HG02938 (cell line): Measurements from ENCODE around the gene CREB3L1.

Experiments
- ATAC-seq: cut with Tn5 transposase; IDR thresholded peaks from one replicate; pipeline ENCODE4 v1.9.1; 2021; ENCODE audit warnings: mild to moderate bottlenecking, moderate library complexity; ENCODE audit not compliant: unreplicated experiment

CREB3L1 gene

DNA sequence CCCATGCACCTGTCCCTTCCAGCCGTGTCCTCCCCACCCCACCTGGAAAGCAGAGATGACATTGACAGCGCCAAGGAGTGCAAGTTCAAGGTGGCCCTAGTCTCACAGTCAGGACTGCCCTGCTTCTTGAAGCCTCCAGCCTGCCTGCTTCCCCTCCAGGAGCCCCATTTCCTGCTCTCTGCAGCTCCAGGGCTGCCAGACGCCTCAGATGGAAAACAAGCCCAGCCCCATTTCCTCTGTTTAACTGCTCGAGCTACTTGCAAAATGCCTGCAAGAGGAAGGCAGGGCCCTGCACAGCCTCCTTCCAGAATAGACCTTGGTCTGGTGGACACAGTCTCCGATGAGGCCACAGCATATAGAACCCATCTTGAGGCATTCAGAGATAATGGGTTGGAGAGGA lies 64.8 kb downstream of the CREB3L1 start:
- ATAC-seq = no peak

DNA sequence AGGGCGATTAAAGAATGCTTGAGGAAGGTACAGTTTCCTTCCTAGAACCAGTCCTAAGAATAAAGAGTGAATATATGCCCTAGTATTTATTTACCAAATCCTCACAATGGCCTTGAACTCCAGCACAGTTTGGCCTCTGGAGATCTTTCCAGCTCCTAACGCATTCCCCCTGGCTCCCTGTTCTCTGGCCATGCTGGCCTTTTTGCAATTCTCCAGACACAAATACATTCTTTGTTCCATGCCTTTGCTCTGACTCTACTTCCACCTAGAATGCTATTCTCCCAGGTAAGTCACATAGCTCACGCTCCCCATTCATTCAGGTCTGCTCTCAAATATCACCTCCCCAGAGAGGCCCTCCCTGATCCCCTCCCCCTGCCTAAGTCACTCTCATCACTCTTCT lies 66.1 kb downstream of the CREB3L1 start:
- ATAC-seq = no peak

DNA sequence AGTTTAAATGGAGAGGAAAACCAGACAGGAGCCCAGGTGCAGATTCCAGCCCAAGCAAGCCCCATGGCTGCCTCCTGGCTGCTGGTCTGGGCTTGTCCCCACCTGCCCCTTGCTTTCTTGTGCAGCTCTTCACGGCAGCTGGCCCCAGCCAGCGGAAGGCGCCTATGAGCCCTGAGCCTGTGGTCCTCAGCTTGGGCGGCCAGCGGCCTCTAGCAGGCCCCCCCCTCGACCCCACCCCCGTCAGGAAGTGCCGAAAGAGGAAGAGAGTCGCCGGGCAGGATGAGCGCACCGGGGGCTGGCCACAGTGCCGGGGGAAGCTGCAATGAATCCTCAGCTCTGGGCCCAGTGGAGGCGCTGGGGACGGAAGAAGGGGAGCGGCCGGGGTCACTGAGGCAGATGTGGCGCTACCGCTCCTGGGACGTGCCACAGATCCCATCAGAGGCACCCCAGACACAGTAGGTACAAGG lies 67.7 kb downstream of the CREB3L1 start:
- no peak for ATAC-seq

DNA sequence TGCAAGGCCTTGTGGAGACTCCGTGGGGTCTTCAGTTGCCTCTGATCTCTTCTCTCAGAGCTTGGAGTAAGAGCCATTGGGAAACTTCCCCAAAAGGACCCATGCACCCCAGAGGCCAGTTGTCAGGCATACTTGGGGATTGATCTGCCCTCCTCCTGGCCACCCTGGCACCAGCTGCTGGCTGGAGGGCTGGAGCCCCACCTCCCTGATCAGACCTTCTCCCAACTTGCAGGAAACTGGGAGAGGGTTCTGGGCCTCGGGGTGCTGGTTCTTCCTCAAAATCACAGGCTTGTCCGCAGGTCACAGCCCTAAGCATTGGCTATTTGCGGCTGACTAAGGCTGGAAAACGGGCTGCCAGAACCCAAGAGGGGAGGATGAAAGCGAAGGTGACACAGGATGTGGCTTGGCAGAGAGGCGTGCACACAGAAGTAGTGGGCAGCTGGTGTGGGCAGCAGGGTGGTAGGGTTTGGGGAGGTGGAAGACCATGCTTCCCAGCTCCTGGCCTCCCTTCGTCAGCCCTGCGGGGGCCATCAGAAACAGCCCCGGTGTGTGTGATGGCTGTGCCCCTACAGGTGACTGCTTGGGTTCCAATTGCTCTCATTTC lies 68.5 kb downstream of the CREB3L1 start:
- no peak for ATAC-seq

DNA sequence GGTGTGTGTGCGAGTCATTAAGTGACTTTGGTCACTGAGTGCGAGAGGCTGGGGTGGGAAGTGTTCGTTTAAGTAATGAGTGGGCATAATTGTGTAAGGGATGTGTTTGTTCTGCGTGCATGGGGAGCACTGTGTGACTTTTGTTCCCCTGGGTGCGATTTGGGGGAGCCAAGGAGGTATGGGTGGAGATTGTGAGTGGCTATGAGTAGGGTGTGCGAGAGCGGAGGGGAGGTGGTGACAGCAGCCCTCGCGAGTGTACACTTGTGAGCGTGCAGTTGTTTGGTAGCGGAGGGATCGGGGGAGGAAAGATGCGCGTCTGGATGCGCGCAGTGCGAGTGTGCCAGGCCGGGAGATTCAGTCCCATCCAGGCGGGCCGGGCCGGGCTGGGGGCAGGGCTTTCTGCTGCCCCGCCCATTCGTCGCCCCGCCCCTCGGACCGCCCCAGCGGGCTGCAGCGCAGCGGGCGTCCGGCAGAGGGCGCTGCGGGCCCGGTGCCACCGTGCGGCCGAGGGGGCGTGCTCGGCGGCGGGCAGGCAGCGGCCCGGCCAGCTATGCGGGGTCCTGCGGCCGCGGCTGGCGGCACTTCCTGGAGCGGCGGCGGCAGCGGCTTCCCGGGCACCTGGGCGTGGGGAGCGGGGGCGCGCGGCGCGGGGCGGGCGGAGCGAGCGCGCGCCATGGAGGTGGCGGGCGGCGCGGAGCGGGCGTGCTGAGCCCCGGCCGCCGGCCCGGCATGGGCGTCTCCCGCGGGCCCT lies 69.6 kb downstream of the CREB3L1 start, which contains the start of gene DGKZ:
TSS of gene DGKZ (plus strand) at position 578 of the 751 bp plus-strand sequence. CDS start 197 bp downstream, outside the sequence.
- ATAC-seq = peak; percentile 55

DNA sequence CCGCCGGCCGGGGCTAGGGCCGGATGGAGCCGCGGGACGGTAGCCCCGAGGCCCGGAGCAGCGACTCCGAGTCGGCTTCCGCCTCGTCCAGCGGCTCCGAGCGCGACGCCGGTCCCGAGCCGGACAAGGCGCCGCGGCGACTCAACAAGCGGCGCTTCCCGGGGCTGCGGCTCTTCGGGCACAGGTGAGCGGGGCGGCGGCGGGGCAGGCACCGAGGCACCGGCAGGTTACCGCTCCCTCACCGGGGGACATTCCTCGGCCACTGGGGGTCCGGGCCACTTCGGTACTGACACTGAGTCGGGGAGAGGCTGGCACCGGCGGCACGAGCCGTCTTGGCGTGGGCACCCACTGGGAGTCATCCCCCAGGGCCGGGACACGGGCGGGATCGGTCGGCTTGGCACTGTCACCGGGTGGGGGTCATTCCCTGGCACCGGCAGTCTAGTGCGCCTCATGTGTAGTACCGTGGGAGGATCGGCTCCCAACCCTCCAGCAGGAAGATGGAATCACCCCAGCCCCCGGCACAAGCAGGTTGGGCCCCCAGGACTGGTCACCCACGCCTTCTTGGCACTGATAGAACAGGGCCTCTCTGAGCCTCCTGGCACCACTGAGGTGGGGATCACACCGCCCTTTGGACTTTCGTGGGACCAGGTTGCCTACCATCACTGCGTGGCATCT lies 70.3 kb downstream of the CREB3L1 start:
- ATAC-seq = no peak

DNA sequence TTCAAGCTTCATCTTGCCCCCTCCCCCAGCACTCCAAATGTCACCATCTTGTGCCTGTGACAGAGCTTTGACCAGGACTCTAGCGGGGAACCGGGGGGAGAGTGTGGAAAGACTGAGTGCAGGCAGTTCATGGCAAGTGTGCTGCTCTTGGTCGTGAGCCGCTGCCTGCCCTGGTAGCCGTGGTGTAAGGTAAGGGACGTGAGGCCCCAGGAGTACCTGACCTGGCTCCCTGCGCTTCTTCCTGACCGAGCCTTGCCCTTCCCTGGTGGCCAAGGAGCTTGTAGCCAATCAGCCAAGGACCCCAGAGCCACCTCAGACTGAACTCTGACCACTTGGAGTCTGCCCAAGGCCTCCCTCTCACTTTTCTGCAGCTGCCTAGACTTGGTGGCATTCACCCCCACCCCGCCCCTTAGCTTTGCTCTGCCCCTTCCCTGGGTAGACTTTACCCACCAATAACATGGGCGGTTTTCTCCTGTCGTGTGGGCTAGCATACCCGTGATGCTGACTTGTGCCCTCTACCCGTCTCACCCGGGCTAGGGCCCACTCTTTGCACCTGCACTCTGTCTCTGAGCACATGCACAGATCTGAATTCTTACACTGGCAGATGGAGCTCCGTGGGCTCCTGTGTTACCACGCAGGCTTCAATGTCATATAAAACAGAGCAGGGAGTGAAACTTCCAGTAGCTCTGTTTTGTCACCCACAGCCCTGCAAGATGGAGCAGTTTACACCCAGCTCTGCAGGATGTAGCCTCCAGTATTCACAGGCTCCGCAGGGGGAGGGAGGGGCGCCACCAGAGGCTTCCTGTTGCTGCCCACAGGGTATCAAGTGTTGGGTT lies 71.3 kb downstream of the CREB3L1 start:
- ATAC-seq = no peak

DNA sequence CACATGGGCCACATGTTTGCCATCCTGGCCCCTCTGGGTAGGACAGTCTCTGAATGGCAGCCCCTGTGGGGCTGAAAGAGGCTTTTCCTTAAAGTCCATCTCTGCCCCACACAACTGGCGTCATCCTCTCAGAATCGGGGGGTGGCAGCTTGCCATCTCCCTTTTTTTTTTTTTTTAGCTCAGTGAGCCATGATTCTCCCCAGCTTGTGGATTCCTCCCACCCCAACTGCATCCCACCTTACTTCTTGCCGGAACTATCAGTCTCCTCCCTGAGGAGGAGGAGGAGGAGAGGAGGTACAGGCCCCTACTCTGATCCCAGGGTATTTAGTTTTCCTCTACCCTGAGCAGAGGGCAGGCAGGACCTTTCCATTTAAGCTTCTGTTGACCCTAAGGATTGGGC lies 73.2 kb downstream of the CREB3L1 start:
- ATAC-seq = no peak

DNA sequence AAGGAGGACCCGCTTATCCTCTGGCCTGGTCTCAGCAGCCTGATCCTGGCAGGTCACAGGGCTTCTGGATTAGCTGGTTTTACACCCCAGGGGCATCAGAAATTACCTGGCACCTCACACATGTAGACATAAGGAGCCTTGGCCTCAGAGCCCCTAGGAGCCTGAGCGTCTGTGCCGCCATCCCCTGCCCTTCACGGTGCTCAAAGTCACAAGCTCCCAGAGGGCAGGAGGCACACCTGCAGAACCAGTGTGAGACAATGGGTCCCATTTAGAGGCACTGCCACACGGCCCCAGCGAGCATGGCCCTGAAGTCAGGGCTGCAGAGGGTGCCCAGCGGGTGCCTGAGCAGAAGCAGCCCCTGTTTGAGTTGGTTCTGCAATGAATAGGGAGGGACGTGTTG lies 73.7 kb downstream of the CREB3L1 start:
- ATAC-seq = no peak

DNA sequence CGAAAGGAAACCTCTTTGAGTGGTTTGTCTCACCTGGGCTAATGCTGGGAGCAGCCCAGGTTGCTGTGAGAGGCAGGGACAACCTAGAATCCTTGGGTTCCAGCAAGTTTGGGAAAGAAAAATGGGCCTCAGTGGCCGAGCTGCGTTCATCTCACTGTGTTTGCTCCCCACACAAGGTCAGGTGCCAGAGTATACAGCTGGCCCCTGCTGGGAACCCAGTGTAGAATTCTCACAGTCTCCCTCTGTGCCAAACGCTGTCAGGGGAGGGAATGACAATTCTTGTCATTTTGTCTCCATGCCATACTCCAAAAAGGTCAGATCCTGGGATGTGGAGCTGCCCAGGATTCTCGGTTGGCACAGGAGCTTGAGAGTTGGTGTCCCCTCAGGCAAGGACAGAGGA lies 74.1 kb downstream of the CREB3L1 start:
- no peak for ATAC-seq

DNA sequence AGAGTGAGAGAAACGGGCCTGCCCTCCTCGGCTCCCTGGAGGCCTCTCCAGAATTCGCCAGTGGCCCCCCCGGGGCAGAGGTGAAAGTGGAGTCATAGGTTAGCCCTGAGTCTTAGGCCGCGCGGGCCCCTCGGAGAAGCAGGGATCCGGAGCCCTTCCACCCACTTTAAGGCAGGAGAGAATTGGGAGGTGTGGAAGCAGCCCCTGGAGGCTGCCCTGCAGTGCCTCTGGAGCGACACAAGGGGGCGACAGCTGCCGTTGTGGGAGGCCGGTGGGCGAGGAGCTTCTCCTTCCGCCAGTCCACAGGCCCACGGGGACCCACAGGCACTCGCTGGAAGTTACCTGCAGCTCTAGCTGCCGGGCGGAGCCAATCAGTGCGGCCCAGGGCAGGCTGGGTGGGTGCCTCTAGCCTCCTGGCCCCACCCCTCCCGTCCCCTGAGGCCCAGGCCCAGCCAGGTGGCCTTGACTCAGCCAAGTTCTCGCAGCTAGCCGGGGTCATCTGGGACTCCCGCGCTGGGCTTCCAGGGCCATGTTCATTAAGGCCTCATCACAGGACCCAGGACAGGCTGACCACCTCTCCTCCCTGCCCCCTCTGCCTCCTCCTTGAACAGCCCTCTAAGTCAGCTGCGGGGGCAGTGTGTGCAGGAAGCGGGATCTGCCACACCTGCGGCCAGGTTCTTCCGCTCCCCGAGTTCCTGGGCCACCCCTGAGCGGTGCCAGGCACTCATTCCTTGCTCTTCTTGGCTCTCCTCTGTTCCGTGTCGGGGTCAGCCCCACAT lies 74.8 kb downstream of the CREB3L1 start:
- no peak for ATAC-seq

DNA sequence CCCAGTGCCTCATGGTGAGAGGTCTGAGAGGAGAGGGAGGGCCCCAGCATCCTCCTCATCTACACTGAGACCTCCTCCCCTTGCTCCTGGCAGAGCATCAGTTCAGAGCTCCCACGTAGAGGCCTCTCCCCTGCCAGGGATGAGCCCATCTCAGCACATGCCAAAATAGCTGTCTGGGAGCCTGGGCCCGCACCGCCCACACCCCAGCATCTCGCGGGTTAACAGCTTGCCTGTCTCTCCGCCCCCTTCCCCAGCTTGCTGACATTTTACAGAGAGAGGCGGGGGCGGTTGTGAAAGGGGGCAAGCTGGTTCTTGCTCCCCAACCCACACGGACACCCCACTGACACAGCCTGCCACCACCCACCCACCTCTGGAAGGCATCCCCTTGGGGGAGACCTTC lies 76.2 kb downstream of the CREB3L1 start:
- ATAC-seq = no peak

DNA sequence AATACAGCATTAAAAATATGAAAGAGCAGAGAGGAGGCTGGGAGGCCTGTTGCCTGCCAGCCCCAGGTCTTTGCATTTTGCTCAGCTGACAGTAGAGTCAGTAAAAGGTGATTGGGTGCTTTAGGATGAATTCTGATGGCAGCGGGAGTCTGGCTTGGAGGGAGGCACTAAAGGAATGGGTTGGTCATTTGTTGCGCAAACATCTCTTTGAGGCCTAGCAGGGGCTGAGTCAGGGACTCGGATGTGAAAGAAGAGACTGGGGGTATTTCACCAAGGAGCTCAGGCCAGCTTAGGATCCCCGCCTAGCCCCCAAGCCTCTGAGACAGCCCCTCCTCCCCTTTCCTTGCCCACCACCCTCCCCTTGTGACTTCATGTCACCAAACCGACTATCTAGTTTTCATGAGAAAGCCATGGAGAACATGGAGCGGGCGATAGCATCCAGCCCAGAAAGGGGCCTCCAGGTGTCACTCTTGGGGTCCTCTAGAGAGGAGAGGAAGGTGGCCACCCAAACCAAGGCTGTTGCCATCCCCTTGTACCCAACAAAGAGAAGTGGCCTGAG lies 79.5 kb downstream of the CREB3L1 start:
- ATAC-seq = no peak

DNA sequence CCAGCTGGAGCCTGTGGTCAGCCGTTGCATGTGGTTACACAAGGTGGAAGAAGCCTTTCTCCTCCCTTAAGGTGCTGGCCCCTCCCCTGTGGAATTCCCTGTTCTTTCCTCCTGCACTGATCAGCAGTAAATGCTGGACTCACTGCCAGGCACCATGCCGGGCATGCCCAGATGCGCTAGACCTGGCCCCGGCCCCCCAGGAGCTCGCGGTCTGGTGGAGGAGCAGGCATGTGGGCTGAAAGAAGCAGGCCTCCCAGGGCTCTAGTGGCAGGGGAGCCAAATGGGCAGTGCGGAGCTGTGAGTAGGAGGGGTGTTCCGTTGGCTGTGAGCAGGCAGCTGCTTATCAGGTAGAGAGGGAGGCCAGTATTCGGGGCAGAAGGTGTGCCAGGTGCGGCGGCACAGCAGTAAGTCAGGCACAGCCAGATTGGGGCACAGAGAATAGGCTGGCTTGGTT lies 80.0 kb downstream of the CREB3L1 start:
- no peak for ATAC-seq

DNA sequence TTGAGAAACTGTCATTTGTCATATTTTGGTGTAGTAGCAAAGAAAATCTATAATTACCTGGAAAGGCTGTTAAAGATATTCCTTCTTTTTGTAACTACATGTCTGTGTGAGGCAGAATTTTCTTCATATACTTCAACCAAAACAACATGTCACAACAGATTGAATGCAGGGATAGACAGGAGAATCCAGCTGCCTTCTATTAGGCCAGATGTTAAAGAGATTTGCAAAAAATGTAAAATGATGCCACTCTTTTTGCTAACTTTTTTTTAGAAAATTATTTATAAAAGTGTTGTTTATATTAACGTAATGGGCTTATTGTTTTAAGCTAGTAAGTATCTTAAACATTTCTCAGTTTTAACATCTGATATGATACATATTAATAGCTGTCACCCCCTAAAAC lies 82.5 kb downstream of the CREB3L1 start:
- ATAC-seq = no peak

DNA sequence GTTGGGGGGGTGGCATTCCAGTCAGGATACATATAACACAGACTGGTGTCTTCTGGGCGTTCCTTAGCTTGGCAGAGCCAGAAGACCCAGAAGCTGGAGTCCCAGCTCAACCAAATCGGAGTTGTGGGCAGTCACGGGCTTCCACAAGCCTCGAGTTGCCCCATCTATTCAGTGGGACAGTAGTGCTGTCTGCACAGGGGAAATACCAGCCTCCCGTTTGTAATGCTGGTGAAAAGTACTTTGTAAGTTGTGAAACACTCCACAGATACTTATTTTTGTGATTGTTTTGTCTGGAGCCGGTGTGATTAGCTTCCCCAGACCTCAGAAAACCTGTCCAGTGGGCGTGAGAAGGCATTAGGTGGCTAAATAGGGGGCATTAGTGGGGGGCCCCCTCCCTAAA lies 83.4 kb downstream of the CREB3L1 start:
- peak; percentile 19 for ATAC-seq

DNA sequence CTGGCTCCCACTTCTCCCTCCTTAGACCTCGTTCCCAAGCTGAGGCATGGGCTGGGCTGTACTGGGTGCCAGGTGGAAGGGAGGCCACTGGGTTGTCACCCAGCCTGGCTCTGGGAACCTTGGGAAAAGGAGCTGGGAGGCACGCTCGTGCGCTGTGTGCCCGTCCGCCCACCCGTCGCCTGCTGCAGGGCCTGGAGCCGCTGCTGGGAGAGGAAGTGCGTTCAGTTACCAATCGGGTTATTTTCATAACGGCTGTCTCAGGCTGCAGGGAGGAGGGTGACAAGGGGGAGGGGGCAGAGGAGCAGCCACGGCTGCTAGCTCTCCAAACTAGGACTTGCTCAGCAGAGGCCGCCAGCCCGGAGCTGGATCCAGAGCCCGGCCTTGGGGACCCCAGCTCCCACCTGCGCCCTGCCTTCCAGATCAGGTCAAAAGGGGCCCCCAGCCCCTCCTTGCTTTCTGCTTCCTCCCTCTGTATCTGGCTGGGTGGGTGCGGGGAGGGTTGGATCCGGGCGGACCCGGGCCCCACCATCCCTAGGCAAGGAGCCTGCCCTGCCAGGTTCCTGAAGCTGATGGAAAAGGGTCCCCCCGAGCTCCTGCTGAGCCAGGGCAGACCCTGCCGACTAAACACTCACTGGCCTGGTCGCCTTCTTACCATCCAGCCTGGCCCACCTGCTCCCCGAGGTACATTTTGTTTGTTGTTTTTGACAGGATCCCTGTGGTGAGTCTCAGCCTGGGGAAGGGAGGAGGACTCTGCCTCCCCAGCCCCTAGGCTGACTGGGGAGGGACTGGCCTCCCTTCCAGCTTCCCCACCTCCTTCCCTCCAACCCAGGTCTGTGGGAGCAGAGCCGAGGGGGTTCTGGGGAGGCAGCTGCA lies 84.1 kb downstream of the CREB3L1 start:
- ATAC-seq = peak; percentile 80

DNA sequence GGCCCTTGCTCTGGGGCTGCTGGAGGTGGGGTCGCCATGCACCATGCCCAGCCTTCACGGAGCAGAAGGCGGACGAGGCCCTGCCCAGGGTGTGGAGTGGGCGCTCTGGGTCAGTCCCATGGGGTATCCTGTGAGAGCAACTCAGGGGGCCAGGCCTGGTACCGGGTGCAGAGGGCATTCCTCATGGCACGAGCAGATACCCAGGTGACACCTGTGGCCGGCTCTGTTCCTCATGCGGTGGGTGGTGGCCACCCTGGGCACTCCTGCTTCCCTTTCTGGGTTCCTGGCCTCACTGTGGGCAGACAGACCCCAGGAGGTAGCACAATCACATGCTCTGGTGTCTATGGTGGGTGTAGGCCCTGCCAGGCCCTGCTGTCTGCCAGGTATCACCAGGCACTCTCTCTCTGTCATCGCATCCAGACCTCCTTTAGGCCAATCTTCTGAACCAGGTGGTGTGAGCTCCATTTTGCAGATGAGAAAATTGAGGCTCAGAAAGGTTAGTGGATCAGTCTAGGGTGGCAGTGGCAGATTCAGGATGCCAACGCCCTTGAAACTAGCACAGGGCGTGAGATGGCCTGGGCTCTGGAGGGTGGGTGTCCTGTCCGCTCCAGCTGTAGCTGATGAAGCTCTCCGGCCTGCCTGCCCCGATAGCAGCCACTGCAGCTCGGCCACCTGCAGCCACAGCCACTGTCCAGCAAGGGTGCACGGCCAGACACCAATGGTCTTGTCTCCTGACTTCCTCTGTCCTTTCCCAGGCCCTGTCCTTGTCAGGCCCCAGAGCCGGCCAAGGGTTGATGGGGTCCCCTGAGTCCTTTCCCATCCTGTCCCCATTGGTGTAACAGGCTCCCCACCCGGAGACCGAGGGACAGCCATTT lies 84.9 kb downstream of the CREB3L1 start:
- no peak for ATAC-seq
